ENCODE results near the gene LCK. TPM values are rescaled to one million over a fixed set of nuclear protein-coding genes. Genes with fewer than 3 reads are reported as not detected.

The LCK gene
- total and polyA plus RNA-seq, 2 donors (not counting 1 experiment from before 2014, with no cell fraction given) = 22.3 to 23.8 TPM

DNA sequence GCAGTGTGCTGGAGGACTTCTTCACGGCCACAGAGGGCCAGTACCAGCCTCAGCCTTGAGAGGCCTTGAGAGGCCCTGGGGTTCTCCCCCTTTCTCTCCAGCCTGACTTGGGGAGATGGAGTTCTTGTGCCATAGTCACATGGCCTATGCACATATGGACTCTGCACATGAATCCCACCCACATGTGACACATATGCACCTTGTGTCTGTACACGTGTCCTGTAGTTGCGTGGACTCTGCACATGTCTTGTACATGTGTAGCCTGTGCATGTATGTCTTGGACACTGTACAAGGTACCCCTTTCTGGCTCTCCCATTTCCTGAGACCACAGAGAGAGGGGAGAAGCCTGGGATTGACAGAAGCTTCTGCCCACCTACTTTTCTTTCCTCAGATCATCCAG, 34.6 kb downstream of the LCK start:
- Histone ChIP-seq H3K9me3 (ENCODE audit: control extremely low read depth in 1 of 3, control insufficient read depth in 2 of 3, insufficient read depth in 1 of 3, low read length in 2 of 3) (no peaks in the 10 kb centered on the region), H3K4me2 (replicated peaks; ENCODE audit: low read depth, low read length, poor library complexity, severe bottlenecking) (no peak overlapping the region), H3K9ac (ENCODE audit: low read length) (no peak overlapping the region), H3K4me3 (ENCODE audit: control extremely low read depth in 1 of 5, extremely low read depth in 1 of 5, insufficient read depth in 1 of 5, low read depth in 2 of 5, low read length in 4 of 5) (no peak overlapping the region), H3K4me1 (ENCODE audit: control insufficient read depth in 2 of 2, insufficient read depth in 2 of 2, low read length in 2 of 2) (peaks cover under 1 to 2% of the 10 kb centered on the region in 2 donors), H3K27me3 (replicated peaks in 1 of 4; ENCODE audit: control extremely low read depth in 1 of 4, control insufficient read depth in 3 of 4, insufficient read depth in 4 of 4, low read length in 3 of 4) (no peaks in the 10 kb centered on the region), H2AFZ (ENCODE audit: insufficient read depth, low read depth, low read length, poor library complexity, severe bottlenecking) (no peak overlapping the region), H3K79me2 (ENCODE audit: control insufficient read depth, insufficient read depth, low read length) (peaks cover 10% of the 10 kb centered on the region), H3K36me3 (replicated peaks in 1 of 2; ENCODE audit: control extremely low read depth in 1 of 2, control insufficient read depth in 1 of 2, extremely low read depth in 1 of 2, insufficient read depth in 2 of 2, low read length in 1 of 2) (peaks cover 3 to 13% of the 10 kb centered on the region in 2 experiments), H4K20me1 (ENCODE audit: control insufficient read depth, insufficient read depth, low read length, poor library complexity, severe bottlenecking) (no peaks in the 10 kb centered on the region), H3K27ac (ENCODE audit: low read length in 2 of 2) (no peak overlapping the region)
- no peaks in the 10 kb centered on the region for H3K9me3 Mint-ChIP-seq (ENCODE audit: insufficient read depth)
- ChIA-PET CTCF (no interaction called here), POLR2A (no interaction called here)
- H3K4me3 Mint-ChIP-seq = no peak overlapping the region
- WGBS (ENCODE audit: insufficient coverage) = 100% methylated on average over 1 of the region's 3 CpGs
- no peak for DNase-seq
- H3K27me3 Mint-ChIP-seq = no peaks in the 10 kb centered on the region
- H3K27ac Mint-ChIP-seq = no peak overlapping the region
- no peak for TF ChIP-seq EZH2 (IDR thresholded peaks at IDR 0.05; ENCODE audit: borderline replicate concordance, insufficient read depth, low read depth, low read length, poor library complexity, severe bottlenecking)
- TF ChIP-seq, protein P1, sequence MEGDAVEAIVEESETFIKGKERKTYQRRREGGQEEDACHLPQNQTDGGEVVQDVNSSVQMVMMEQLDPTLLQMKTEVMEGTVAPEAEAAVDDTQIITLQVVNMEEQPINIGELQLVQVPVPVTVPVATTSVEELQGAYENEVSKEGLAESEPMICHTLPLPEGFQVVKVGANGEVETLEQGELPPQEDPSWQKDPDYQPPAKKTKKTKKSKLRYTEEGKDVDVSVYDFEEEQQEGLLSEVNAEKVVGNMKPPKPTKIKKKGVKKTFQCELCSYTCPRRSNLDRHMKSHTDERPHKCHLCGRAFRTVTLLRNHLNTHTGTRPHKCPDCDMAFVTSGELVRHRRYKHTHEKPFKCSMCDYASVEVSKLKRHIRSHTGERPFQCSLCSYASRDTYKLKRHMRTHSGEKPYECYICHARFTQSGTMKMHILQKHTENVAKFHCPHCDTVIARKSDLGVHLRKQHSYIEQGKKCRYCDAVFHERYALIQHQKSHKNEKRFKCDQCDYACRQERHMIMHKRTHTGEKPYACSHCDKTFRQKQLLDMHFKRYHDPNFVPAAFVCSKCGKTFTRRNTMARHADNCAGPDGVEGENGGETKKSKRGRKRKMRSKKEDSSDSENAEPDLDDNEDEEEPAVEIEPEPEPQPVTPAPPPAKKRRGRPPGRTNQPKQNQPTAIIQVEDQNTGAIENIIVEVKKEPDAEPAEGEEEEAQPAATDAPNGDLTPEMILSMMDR (IDR thresholded peaks at IDR 0.05) = no peak
- peaks cover 4% of the 10 kb centered on the region for H3K4me1 Mint-ChIP-seq
- intact Hi-C loops (cut with micrococcal nuclease) = no loop called here
- ATAC-seq (ENCODE audit: low read depth) = no peak

- H3K4me1 Mint-ChIP-seq = peaks cover 11% of the 10 kb centered on the region
- no peaks in the 10 kb centered on the region for H3K9me3 ChIP-seq (ENCODE audit: control extremely low read depth in 1 of 3, control insufficient read depth in 2 of 3, insufficient read depth in 1 of 3, low read length in 2 of 3)
- H3K79me2 ChIP-seq (ENCODE audit: control insufficient read depth, insufficient read depth, low read length) = peaks cover 21% of the 10 kb centered on the region
- H3K4me3 ChIP-seq (ENCODE audit: control extremely low read depth in 1 of 5, extremely low read depth in 1 of 5, insufficient read depth in 1 of 5, low read depth in 2 of 5, low read length in 4 of 5) = no peak overlapping the region
- H3K9ac ChIP-seq (ENCODE audit: low read length) = no peak overlapping the region
- no peaks in the 10 kb centered on the region for H3K27me3 ChIP-seq (replicated peaks in 1 of 4; ENCODE audit: control extremely low read depth in 1 of 4, control insufficient read depth in 3 of 4, insufficient read depth in 4 of 4, low read length in 3 of 4)
- peaks cover 9 to 13% of the 10 kb centered on the region in 2 donors for H3K4me1 ChIP-seq (ENCODE audit: control insufficient read depth in 2 of 2, insufficient read depth in 2 of 2, low read length in 2 of 2)
- H2AFZ ChIP-seq (ENCODE audit: insufficient read depth, low read depth, low read length, poor library complexity, severe bottlenecking) = no peak overlapping the region
- ChIA-PET POLR2A (interaction anchor here (0.6 to 0.7 kb wide), 2 partner anchors 65 to 138 kb away, joined by 3 to 9 read pairs; no protein-coding TSS in a partner anchor), CTCF (interaction anchor here (0.7 kb wide), 1 partner anchor 110 kb away, joined by 3 read pairs; no protein-coding TSS in a partner anchor)
- no peak overlapping the region for H3K27ac Mint-ChIP-seq
- intact Hi-C loops (cut with micrococcal nuclease) = no loop called here
- DNase-seq = no peak
- no peaks in the 10 kb centered on the region for H3K27me3 Mint-ChIP-seq
- H4K20me1 ChIP-seq (ENCODE audit: control insufficient read depth, insufficient read depth, low read length, poor library complexity, severe bottlenecking) = no peaks in the 10 kb centered on the region
- H3K4me3 Mint-ChIP-seq = no peak overlapping the region
- H3K27ac ChIP-seq (ENCODE audit: low read length in 2 of 2) = no peak overlapping the region
- peaks cover 3 to 10% of the 10 kb centered on the region in 2 experiments for H3K36me3 ChIP-seq (replicated peaks in 1 of 2; ENCODE audit: control extremely low read depth in 1 of 2, control insufficient read depth in 1 of 2, extremely low read depth in 1 of 2, insufficient read depth in 2 of 2, low read length in 1 of 2)
- no peak for TF ChIP-seq EZH2 (IDR thresholded peaks at IDR 0.05; ENCODE audit: borderline replicate concordance, insufficient read depth, low read depth, low read length, poor library complexity, severe bottlenecking)
- TF ChIP-seq, protein P1 (IDR thresholded peaks at IDR 0.05) = no peak
- 93% methylated on average over 2 of the region's 4 CpGs for WGBS (ENCODE audit: insufficient coverage)
- H3K9me3 Mint-ChIP-seq (ENCODE audit: insufficient read depth) = no peaks in the 10 kb centered on the region
- no peak for ATAC-seq (ENCODE audit: low read depth)
- H3K4me2 ChIP-seq (replicated peaks; ENCODE audit: low read depth, low read length, poor library complexity, severe bottlenecking) = no peak overlapping the region
Observed at GRCh38 chr1:32286763-32287162, 35.7 kb downstream of the LCK start.

Data from B cell (primary cell).